ENCODE results near the gene RDX. TPM values are rescaled to one million over a fixed set of nuclear protein-coding genes. Genes with fewer than 3 reads are reported as not detected.

The RDX gene
- total RNA-seq, 1 experiment from 2014 or later, result 58.9 TPM

DNA sequence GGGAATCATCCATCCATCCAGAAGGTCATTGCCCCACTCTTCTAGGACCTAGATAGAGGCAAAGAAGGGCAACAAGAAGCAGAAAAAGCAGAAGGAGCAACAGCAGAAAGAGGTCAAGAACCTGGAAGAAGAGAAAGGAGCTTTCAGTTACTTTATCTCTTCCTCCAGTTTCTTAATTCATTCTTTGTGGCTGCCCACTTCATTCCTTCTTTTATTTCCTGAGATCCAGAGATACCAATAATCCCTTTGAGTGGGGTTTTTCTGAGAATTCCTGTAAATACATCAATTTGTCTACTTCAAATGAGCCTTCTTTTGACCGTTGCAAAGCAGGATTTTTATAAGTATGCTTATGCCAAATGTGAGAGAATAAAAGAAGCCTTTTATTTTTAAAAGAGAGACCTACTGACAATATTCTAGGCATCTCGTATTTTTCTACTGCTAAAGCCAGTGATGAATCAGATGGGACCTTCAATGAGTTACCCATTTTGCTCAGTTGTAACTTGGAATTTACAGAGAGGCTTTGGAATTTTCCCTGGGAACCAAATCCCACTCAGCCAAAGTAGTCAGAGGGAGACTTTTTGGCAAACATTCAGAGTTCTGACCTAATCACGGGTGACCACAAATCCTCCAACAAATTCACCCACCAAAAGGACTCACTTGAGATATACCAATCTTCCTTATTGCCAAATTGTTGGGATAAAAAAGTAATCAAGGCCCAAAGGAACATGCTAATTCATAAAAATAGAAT, 148.3 kb downstream of the RDX start:
- DNase-seq (ENCODE audit: extremely low read depth, low read depth), result no peak

DNA sequence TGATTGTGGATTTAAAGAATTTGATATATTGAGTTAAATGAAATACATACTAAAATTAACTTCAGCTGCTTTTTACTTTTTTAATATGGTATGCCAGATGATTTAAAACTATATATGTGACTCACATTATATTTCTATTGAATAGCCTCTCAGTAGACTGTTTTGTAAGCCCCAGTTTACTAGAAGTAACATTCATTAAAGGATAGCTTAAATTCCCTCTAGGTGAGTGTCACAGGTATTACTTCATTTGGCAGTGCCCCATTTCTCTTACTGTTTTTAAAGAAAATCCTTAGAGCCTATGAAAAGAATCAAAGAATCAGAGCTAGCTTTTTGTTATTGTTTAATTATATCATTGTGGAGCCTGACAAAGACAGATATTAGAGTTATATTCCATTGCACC, 154.6 kb downstream of the RDX start:
- DNase-seq (ENCODE audit: extremely low read depth, low read depth), result no peak

- DNase-seq (ENCODE audit: extremely low read depth, low read depth), result no peak
Observed at GRCh38 chr11:110134110-110134509, 162.3 kb downstream of the RDX start.

DNA sequence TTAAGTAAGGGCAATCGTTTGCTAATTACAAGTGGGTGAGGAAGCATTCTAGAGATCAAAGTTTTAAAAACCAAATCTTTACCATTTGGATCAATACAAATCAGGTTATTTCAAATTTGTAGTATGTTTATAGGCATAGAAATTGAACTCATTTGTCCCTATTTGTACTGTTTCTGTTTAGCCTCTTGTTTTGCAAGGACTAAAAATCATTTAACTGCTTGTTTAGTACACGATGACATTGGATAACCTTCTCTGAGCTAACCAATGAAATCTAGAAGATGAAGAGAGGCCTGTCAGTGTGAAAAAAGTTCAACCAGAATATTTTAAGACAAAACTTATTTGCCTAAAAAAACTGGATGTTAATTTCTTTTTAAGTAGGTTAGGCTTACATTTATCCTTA, 163.3 kb downstream of the RDX start:
- no peak for DNase-seq (ENCODE audit: extremely low read depth, low read depth)

- no peak for DNase-seq (ENCODE audit: extremely low read depth, low read depth)
Observed at GRCh38 chr11:110131386-110132123, 164.9 kb downstream of the RDX start.

- no peak for DNase-seq (ENCODE audit: extremely low read depth, low read depth)
Observed at GRCh38 chr11:110130642-110131238, 165.7 kb downstream of the RDX start.

GRCh38 chr11:110128161-110128560, 168.3 kb downstream of the RDX start:
- no peak for DNase-seq (ENCODE audit: extremely low read depth, low read depth)

GRCh38 chr11:110126936-110127335, 169.5 kb downstream of the RDX start:
- no peak for DNase-seq (ENCODE audit: extremely low read depth, low read depth)

- DNase-seq (ENCODE audit: extremely low read depth, low read depth), result no peak
Observed at GRCh38 chr11:110125632-110126031, 170.8 kb downstream of the RDX start.

Other genes with a start within 250 kb of the RDX start
- 8.5 and 8.8 TPM in 2 replicates for gene ZC3H12C, start 203.2 kb downstream of the RDX start, total RNA-seq (2014; rRNA removed; shearing (Covaris generic))
- 9.0 and 9.7 TPM in 2 replicates for gene FDX1, start 133.3 kb upstream of the RDX start, total RNA-seq (2014; rRNA removed; shearing (Covaris generic))

Data from NCI-H460 (cell line).